Esophagus squamous epithelium (tissue), 5 donors: ENCODE data around the gene SZT2. TPM values are rescaled to one million over a fixed set of nuclear protein-coding genes. Genes with fewer than 3 reads are reported as not detected.

ENCODE experiments used
- DNase-seq: peaks from one replicate; lab custom pipeline; 2025; lab: John Stamatoyannopoulos, UW
- H3K27ac ChIP-seq, 4 donors: fragments of 200-600 bp; sonication (generic); one replicate each; pipeline ENCODE4 v1.5.1; 2016 to 2019; ENCODE audit warnings: mild to moderate bottlenecking in 1 of 4
- H3K27me3 ChIP-seq, 4 donors: fragments of 200-600 bp; sonication (generic); 1 replicate in 3 of 4; 2 replicates in 1 of 4; pipeline versions ENCODE4 v1.5.1 to v1.6.0; 2017 to 2021; ENCODE audit warnings: antibody characterized with exemption in 1 of 4
- H3K36me3 ChIP-seq, 3 donors: fragments of 200-600 bp; sonication (generic); one replicate each; pipeline ENCODE4 v1.5.1; 2016 to 2019
- H3K4me1 ChIP-seq, 3 donors: fragments of 200-600 bp; sonication (generic); one replicate each; pipeline ENCODE4 v1.5.1; 2017 to 2019
- H3K4me3 ChIP-seq, 4 donors: fragments of 200-600 bp; sonication (generic); 1 replicate in 3 of 4; 2 replicates in 1 of 4; pipeline ENCODE4 v1.5.1; 2016 to 2019; ENCODE audit warnings: mild to moderate bottlenecking in 2 of 4, moderate library complexity in 1 of 4
- H3K9me3 ChIP-seq, 3 donors: fragments of 200-600 bp; sonication (generic); one replicate each; pipeline ENCODE4 v1.5.1; 2016 to 2019
- POLR2A ChIP-seq, 4 donors: fragments of 450-650 bp; IDR thresholded peaks; one replicate each; pipeline ENCODE4 v1.6.1; 2017; ENCODE audit warnings: antibody characterized with exemption in 4 of 4, mild to moderate bottlenecking in 4 of 4, moderate library complexity in 3 of 4
- WGBS, 2 donors: methylation state at CpG; one replicate each; pipeline ENCODE4 v1.1.5; 2018; 5-methylcytosine and 5-hydroxymethylcytosine counted together
- intact Hi-C: fragments of 100-400 bp; cut with DNase I; formaldehyde crosslinking; loops from one replicate; pipeline ENCODE4 v1.15.0; 2022
- total RNA-seq, 4 donors: library from RNA; depleted of rRNA; stranded (reverse); fragments of >200 nt; gene quantifications; one replicate each; pipeline ENCODE4 v1.1.0, GENCODE V29; 2016
- TF ChIP-seq, protein P1 (sequence below), 6 experiments: fragments of 450-650 bp in 4 of 6; fragments of 200-600 bp in 2 of 6; sonication (generic) in 2 of 6; IDR thresholded peaks; one replicate each; pipeline ENCODE4 v1.5.1; 2016 to 2019; ENCODE audit warnings: antibody characterized with exemption in 6 of 6, mild to moderate bottlenecking in 4 of 6, moderate library complexity in 4 of 6
- donor health status: DM: yes; HTN: yes; CAD: no.

The SZT2 gene
- total RNA-seq, 4 donors from 2014 or later: 12.4 to 40.0 (median 27.7) TPM

- 69 to 70% methylated on average over 9 to 13 of the region's 13 CpGs for WGBS, 2 donors
- H3K36me3 ChIP-seq: no peaks in the 10 kb centered on the region
- H3K27me3 ChIP-seq: no peaks in the 10 kb centered on the region
- DNase-seq: no peak
- H3K27ac ChIP-seq: no peak overlapping the region
- no peak overlapping the region for H3K4me3 ChIP-seq
- no peaks in the 10 kb centered on the region for H3K9me3 ChIP-seq
- no peak for TF ChIP-seq POLR2A (IDR thresholded peaks at IDR 0.05)
- TF ChIP-seq, protein P1, sequence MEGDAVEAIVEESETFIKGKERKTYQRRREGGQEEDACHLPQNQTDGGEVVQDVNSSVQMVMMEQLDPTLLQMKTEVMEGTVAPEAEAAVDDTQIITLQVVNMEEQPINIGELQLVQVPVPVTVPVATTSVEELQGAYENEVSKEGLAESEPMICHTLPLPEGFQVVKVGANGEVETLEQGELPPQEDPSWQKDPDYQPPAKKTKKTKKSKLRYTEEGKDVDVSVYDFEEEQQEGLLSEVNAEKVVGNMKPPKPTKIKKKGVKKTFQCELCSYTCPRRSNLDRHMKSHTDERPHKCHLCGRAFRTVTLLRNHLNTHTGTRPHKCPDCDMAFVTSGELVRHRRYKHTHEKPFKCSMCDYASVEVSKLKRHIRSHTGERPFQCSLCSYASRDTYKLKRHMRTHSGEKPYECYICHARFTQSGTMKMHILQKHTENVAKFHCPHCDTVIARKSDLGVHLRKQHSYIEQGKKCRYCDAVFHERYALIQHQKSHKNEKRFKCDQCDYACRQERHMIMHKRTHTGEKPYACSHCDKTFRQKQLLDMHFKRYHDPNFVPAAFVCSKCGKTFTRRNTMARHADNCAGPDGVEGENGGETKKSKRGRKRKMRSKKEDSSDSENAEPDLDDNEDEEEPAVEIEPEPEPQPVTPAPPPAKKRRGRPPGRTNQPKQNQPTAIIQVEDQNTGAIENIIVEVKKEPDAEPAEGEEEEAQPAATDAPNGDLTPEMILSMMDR (IDR thresholded peaks at IDR 0.05): no peak
- no peaks in the 10 kb centered on the region for H3K4me1 ChIP-seq
- intact Hi-C loops: no loop called here
Measured at GRCh38 chr1:43464681-43465504, 75.2 kb downstream of the SZT2 start.

GRCh38 chr1:43465505-43466067, 75.9 kb downstream of the SZT2 start:
- intact Hi-C loops: no loop called here
- 77 to 84% methylated on average over 3 of the region's 3 CpGs for WGBS, 2 donors

GRCh38 chr1:43466403-43466802, 76.7 kb downstream of the SZT2 start:
- intact Hi-C loops: no loop called here
- no peaks in the 10 kb centered on the region for H3K27me3 ChIP-seq
- no peak for DNase-seq
- no peaks in the 10 kb centered on the region for H3K4me1 ChIP-seq
- 50 to 65% methylated on average over 2 of the region's 2 CpGs for WGBS, 2 donors
- H3K9me3 ChIP-seq: no peaks in the 10 kb centered on the region
- TF ChIP-seq, protein P1 (IDR thresholded peaks at IDR 0.05): no peak
- no peak for TF ChIP-seq POLR2A (IDR thresholded peaks at IDR 0.05)
- H3K27ac ChIP-seq: no peak overlapping the region
- H3K4me3 ChIP-seq: no peak overlapping the region
- no peaks in the 10 kb centered on the region for H3K36me3 ChIP-seq

More at GRCh38 chr1:43465505-43466067, 75.9 kb downstream of the SZT2 start:
- DNase-seq: no peak
- no peak for TF ChIP-seq POLR2A (IDR thresholded peaks at IDR 0.05)
- TF ChIP-seq, protein P1 (IDR thresholded peaks at IDR 0.05): no peak
- no peak overlapping the region for H3K27ac ChIP-seq
- H3K27me3 ChIP-seq: no peaks in the 10 kb centered on the region
- no peaks in the 10 kb centered on the region for H3K9me3 ChIP-seq
- H3K4me3 ChIP-seq: no peak overlapping the region
- H3K4me1 ChIP-seq: no peaks in the 10 kb centered on the region
- no peaks in the 10 kb centered on the region for H3K36me3 ChIP-seq

DNA sequence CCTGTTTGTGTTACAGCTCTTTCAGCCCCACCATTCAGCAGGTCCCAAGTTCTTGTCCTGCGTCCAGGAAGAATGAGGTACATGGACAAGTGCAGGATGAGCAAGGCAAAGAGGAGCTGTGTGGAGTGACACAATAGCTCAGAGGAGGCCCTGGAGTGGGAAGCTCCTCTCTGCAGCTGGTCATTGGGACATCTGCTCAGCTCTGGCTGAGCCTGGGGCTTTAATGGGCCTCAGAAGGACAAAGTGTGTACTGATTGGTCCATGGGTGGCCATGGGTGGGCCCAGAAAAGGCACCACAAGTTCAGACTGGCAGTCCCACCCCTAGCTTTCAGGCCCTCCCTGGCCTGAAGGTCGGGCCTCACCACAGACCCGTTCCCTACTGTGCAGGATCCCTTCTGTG, 78.7 kb downstream of the SZT2 start:
- no peak overlapping the region for H3K4me3 ChIP-seq
- no peaks in the 10 kb centered on the region for H3K36me3 ChIP-seq
- H3K27me3 ChIP-seq: no peaks in the 10 kb centered on the region
- no peaks in the 10 kb centered on the region for H3K9me3 ChIP-seq
- H3K27ac ChIP-seq: no peak overlapping the region
- intact Hi-C loops: no loop called here
- no peaks in the 10 kb centered on the region for H3K4me1 ChIP-seq
- TF ChIP-seq, protein P1 (IDR thresholded peaks at IDR 0.05): no peak
- no peak for TF ChIP-seq POLR2A (IDR thresholded peaks at IDR 0.05)
- no peak for DNase-seq
- 93 to 100% methylated on average over 1 to 3 of the region's 3 CpGs for WGBS, 2 donors

- Histone ChIP-seq H3K36me3 (no peaks in the 10 kb centered on the region), H3K27ac (no peak overlapping the region), H3K9me3 (no peaks in the 10 kb centered on the region), H3K27me3 (no peaks in the 10 kb centered on the region), H3K4me1 (no peaks in the 10 kb centered on the region), H3K4me3 (no peak overlapping the region)
- intact Hi-C loops: no loop called here
- DNase-seq: no peak
- WGBS, 2 donors: 80% methylated on average over 1 of the region's 1 CpG
- no peak for TF ChIP-seq POLR2A (IDR thresholded peaks at IDR 0.05)
- TF ChIP-seq, protein P1 (IDR thresholded peaks at IDR 0.05): no peak
Measured at GRCh38 chr1:43469932-43470331, 80.2 kb downstream of the SZT2 start.
